HUDEP-2 (cell line): ENCODE measurements around the gene TCERG1L.

ENCODE experiments used
- DNase-seq, 76 experiments: peaks; one replicate each; lab custom pipeline; 2025; ENCODE audit not compliant: unreplicated experiment in 76 of 76; lab: John Stamatoyannopoulos, UW

The TCERG1L gene

GRCh38 chr10:131056091-131056579, 255.4 kb downstream of the TCERG1L start:
- no peak for DNase-seq

DNA sequence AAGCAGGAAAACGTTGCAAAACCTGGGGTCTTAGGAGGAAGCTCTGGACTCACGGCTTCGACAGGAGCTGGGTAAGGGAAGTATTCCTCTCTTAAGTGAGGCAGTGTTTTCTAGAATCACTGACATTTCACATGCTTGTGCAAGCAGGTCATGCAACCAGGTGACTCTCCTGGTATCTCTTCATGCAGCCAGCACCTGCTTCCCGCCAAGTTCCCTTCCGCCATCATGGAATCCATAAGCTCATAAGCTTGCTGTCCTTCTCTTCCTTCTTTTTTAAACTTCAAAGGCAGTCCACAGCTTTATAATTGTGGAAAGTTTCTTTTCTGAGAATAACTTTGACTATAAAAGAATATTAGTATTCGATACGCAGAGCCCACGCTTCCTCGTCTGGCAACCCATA, 256.1 kb downstream of the TCERG1L start:
- DNase-seq, result no peak

DNA sequence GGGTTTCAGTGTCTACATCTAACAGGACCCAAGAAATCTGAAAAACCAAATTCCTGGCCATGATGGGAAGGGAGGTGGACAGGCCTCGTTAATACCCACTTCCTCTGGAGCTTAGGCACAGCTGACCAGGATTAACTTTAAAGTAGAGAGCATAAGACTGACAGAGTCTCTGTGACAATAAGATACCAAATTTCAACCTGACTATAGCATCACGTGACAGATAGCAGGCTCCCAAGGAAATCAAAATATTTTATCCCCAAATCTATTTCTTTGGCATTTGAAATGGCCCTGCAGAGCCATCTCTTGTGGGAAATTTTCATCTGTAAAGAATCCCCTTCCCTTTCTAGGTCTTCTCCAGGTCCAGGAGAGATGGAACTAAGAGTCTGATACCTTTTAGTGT, 258.3 kb downstream of the TCERG1L start:
- no peak for DNase-seq

GRCh38 chr10:131050162-131050766, 261.3 kb downstream of the TCERG1L start:
- no peak for DNase-seq

DNA sequence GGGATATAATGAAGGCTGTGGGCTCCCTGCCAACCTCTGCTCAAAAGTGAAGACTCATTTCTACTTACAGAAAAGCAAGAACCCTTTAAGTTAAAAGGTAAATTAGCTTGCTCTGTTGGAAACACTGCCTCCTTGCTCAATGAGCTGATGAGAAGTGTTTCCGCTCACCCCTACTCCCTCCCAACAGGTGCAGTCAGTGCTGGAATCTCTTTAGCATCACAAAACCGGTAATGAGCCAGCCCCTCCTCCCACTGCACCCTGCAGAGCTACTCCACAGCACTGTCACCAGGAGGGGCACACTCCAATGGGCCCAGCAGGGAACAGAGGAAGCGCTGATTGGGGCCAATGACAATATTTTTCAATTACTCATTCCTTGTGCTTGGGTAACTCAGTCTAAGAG, 262.5 kb downstream of the TCERG1L start:
- DNase-seq, result no peak

- no peak for DNase-seq
Observed at GRCh38 chr10:131048606-131049005, 262.9 kb downstream of the TCERG1L start.

GRCh38 chr10:131047501-131047900, 264.0 kb downstream of the TCERG1L start:
- no peak for DNase-seq

DNA sequence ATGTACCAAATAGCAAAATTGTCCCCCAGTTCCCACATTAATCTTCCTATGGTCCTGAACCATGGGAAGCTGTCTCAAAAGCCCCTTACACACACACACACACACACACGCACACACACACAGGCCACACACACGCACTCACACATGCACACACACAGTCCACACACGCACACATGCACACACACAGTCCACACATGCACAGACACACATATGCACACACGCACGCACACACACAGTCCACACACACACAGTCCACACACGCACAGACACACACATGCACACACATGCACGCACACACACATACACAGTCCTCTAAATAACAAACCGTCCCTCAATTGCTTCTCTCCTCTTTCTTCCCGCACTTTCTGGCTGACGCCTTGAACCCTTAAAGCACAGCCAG, 265.3 kb downstream of the TCERG1L start:
- no peak for DNase-seq

DNA sequence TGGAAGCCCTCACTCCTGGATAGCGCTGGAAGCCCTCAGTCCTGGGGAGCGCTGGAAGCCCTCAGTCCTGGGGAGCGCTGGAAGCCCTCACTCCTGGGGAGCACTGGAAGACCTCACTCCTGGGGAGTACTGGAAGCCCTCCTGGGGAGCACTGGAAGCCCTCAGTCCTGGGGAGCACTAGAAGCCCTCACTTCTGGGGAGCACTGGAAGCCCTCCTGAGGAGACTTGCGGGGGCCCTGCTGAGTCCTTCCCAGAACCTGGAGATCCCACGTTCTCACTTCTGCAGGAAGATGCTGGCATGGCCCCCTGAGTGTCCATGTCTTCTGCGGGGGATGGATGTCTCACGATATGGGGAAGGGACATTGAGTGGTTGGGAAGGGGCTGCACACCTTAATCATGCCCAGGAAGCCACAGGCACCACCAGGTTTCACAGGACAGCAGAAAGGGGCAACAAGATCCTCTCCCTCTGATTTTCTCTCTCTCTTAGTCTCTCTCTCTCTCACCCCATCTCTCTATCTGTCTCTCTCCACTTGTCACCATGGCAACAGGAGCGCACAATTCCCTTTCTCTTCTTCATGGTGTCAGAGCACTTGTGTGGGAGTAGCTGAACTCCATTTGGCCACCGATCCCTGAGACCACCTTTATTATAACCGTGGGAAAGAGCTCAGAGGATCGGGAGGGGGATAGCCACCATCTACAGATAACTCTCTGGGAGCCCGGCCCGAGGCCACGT, 267.0 kb downstream of the TCERG1L start:
- DNase-seq, result no peak

- DNase-seq, result no peak
Observed at GRCh38 chr10:131043039-131043691, 268.4 kb downstream of the TCERG1L start.
